H9 (cell line): ENCODE measurements around the gene GDF15. TPM values are rescaled to one million over a fixed set of nuclear protein-coding genes. Genes with fewer than 3 reads are reported as not detected.

Source experiments
- DNase-seq: peaks from one replicate; pipeline ENCODE4 v3.0.0-alpha.2; 2017
- H2AFZ ChIP-seq: one replicate; pipeline ENCODE4 v1.6.1; 2013; ENCODE audit warnings: mild to moderate bottlenecking, low read length, control low read depth, moderate library complexity
- H2AK5ac ChIP-seq: 2 replicates; pipeline ENCODE4 v1.6.1; 2013; ENCODE audit warnings: low read length, control low read depth, mixed read lengths; ENCODE audit not compliant: insufficient read length
- H2BK120ac ChIP-seq: one replicate; pipeline ENCODE4 v1.6.1; 2013; ENCODE audit warnings: low read depth, mild to moderate bottlenecking, low read length, control low read depth, inconsistent platforms; ENCODE audit not compliant: poor library complexity, severe bottlenecking
- H2BK12ac ChIP-seq: 2 replicates; pipeline ENCODE4 v1.6.1; 2013; ENCODE audit warnings: low read length, control low read depth, mixed read lengths, low read depth; ENCODE audit not compliant: insufficient read length
- H2BK15ac ChIP-seq: 2 replicates; pipeline ENCODE4 v1.6.1; 2013; ENCODE audit warnings: low read depth, low read length, control low read depth
- H2BK20ac ChIP-seq: one replicate; pipeline ENCODE4 v1.6.1; 2013; ENCODE audit warnings: low read depth, mild to moderate bottlenecking, low read length, control low read depth, inconsistent platforms; ENCODE audit not compliant: poor library complexity, severe bottlenecking
- H2BK5ac ChIP-seq: 2 replicates; pipeline ENCODE4 v1.6.1; 2013; ENCODE audit warnings: low read length, control low read depth, mixed read lengths; ENCODE audit not compliant: insufficient read length
- H3K14ac ChIP-seq: 2 replicates; pipeline ENCODE4 v1.6.1; 2013; ENCODE audit warnings: low read length, control low read depth; ENCODE audit not compliant: insufficient read depth
- H3K18ac ChIP-seq: 2 replicates; pipeline ENCODE4 v1.6.1; 2013; ENCODE audit warnings: low read depth, mild to moderate bottlenecking, mixed read lengths, low read length, control low read depth; ENCODE audit not compliant: insufficient read length
- H3K23ac ChIP-seq: 2 replicates; pipeline ENCODE4 v1.6.1; 2013; ENCODE audit warnings: low read length, control low read depth, mixed read lengths, low read depth; ENCODE audit not compliant: insufficient read length
- H3K23me2 ChIP-seq: 2 replicates; pipeline ENCODE4 v1.6.1; 2013; ENCODE audit warnings: low read depth, mild to moderate bottlenecking, mixed read lengths, low read length, control low read depth; ENCODE audit not compliant: insufficient read length, poor library complexity, severe bottlenecking
- H3K27ac ChIP-seq: 2 replicates; pipeline ENCODE4 v1.5.1; 2013; ENCODE audit warnings: low read length, control low read depth, mixed read lengths, low read depth; ENCODE audit not compliant: insufficient read length
- H3K27me3 ChIP-seq: 2 replicates; pipeline ENCODE4 v1.6.1; 2013; ENCODE audit warnings: low read length, control low read depth, inconsistent platforms; ENCODE audit not compliant: insufficient read depth
- H3K4ac ChIP-seq: 2 replicates; pipeline ENCODE4 v1.6.1; 2013; ENCODE audit warnings: low read depth, mild to moderate bottlenecking, control low read depth, inconsistent platforms, low read length, moderate library complexity
- H3K4me1 ChIP-seq: 2 replicates; pipeline ENCODE4 v1.6.1; 2013; ENCODE audit warnings: low read length, control low read depth, inconsistent platforms; ENCODE audit not compliant: insufficient read depth
- H3K4me2 ChIP-seq: 2 replicates; pipeline ENCODE4 v1.6.1; 2013; ENCODE audit warnings: low read length, control low read depth, mixed read lengths; ENCODE audit not compliant: insufficient read length, insufficient read depth
- H3K56ac ChIP-seq: 2 replicates; pipeline ENCODE4 v1.6.1; 2013; ENCODE audit warnings: low read depth, mild to moderate bottlenecking, mixed read lengths, low read length, control low read depth; ENCODE audit not compliant: insufficient read length
- H3K79me1 ChIP-seq: 2 replicates; pipeline ENCODE4 v1.6.1; 2013; ENCODE audit warnings: low read depth, mild to moderate bottlenecking, moderate library complexity, low read length, control low read depth, inconsistent platforms; ENCODE audit not compliant: insufficient read depth, poor library complexity, severe bottlenecking
- H3K79me2 ChIP-seq: 2 replicates; pipeline ENCODE4 v1.6.1; 2013; ENCODE audit warnings: low read length, control low read depth, inconsistent platforms; ENCODE audit not compliant: insufficient read depth
- H3K9ac ChIP-seq: 2 replicates; pipeline ENCODE4 v1.6.1; 2013; ENCODE audit warnings: low read length, control low read depth, mixed read lengths; ENCODE audit not compliant: insufficient read length; ENCODE audit errors: extremely low read depth
- H3K9me3 ChIP-seq: one replicate; pipeline ENCODE4 v1.6.1; 2013; ENCODE audit warnings: low read depth, low read length, inconsistent platforms; ENCODE audit not compliant: control insufficient read depth
- H3T11ph ChIP-seq: one replicate; pipeline ENCODE4 v1.6.1; 2013; ENCODE audit warnings: mild to moderate bottlenecking, low read length, control low read depth, inconsistent platforms
- H4K20me1 ChIP-seq: one replicate; pipeline ENCODE4 v1.6.1; 2013; ENCODE audit not compliant: control insufficient read depth, insufficient read length, insufficient read depth
- H4K5ac ChIP-seq: 2 replicates; pipeline ENCODE4 v1.6.1; 2013; ENCODE audit warnings: low read depth, mild to moderate bottlenecking, mixed read lengths, low read length, control low read depth; ENCODE audit not compliant: insufficient read length
- H4K8ac ChIP-seq: replicated peaks from 2 replicates; pipeline ENCODE4 v1.6.1; 2013; ENCODE audit warnings: low read length, control low read depth, mixed read lengths, low read depth; ENCODE audit not compliant: insufficient read length
- H4K91ac ChIP-seq: 2 replicates; pipeline ENCODE4 v1.6.1; 2013; ENCODE audit warnings: low read depth, mild to moderate bottlenecking, moderate library complexity, mixed read lengths, low read length, control low read depth; ENCODE audit not compliant: insufficient read length
- H3K27ac Mint-ChIP-seq, 3 experiments: 2 replicates in 2 of 3; 3 replicates in 1 of 3; pipeline ENCODE4 v1.8.0; 2020 to 2021; ENCODE audit warnings: mixed read lengths in 3 of 3, mild to moderate bottlenecking in 1 of 3, moderate library complexity in 1 of 3
- H3K27me3 Mint-ChIP-seq: 2 replicates; pipeline ENCODE4 v1.8.0; 2021; ENCODE audit warnings: low read depth, mild to moderate bottlenecking, moderate library complexity, mixed read lengths
- H3K36me3 Mint-ChIP-seq, 3 experiments: 2 replicates in 2 of 3; 3 replicates in 1 of 3; pipeline ENCODE4 v1.8.0; 2020 to 2021; ENCODE audit warnings: low read depth in 3 of 3, mixed read lengths in 3 of 3; ENCODE audit not compliant: insufficient read depth in 1 of 3
- H3K4me1 Mint-ChIP-seq, 2 experiments: 2 replicates each; pipeline ENCODE4 v1.8.0; 2020; ENCODE audit warnings: mixed read lengths in 2 of 2
- H3K4me3 Mint-ChIP-seq, 2 experiments: 2 replicates in 1 of 2; 3 replicates in 1 of 2; pipeline ENCODE4 v1.8.0; 2020 to 2021; ENCODE audit warnings: mild to moderate bottlenecking in 2 of 2, mixed read lengths in 2 of 2, moderate library complexity in 1 of 2
- H3K9me3 Mint-ChIP-seq, 2 experiments: 2 replicates in 1 of 2; 3 replicates in 1 of 2; pipeline ENCODE4 v1.8.0; 2020; ENCODE audit warnings: mild to moderate bottlenecking in 2 of 2, mixed read lengths in 2 of 2, moderate library complexity in 1 of 2
- WGBS: extraction: QIAGEN DNeasy Blood & Tissue Kit; methylation state at CpG from one replicate; pipeline ENCODE4 v1.1.7; 2013; ENCODE audit warnings: missing lambda C conversion rate, low lambda C conversion rate, mixed read lengths; ENCODE audit not compliant: insufficient read length; ENCODE audit errors: extremely low coverage; 5-methylcytosine and 5-hydroxymethylcytosine counted together
- long read RNA-seq: library from polyadenylated mRNA; unstranded; transcript quantifications from one replicate; pipeline ENCODE4 v2.0.0, GENCODE V29; 2020
- total RNA-seq: library from RNA; stranded (reverse); gene quantifications from 2 replicates; pipeline ENCODE4 v1.2.1, GENCODE V29; 2021
- TF ChIP-seq, protein P1 (sequence below): fragments of 200-600 bp; sonication (generic); conservative IDR thresholded peaks from 3 replicates; pipeline ENCODE4 v1.8.0; 2021; ENCODE audit warnings: antibody characterized with exemption, mild to moderate bottlenecking

GDF15 gene, protein sequence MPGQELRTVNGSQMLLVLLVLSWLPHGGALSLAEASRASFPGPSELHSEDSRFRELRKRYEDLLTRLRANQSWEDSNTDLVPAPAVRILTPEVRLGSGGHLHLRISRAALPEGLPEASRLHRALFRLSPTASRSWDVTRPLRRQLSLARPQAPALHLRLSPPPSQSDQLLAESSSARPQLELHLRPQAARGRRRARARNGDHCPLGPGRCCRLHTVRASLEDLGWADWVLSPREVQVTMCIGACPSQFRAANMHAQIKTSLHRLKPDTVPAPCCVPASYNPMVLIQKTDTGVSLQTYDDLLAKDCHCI
- total RNA-seq: 5.7 and 7.0 TPM in 2 replicates
- long read RNA-seq, transcript GDF15-201 (2 exons, 1,200 nt): major isoform, 9 of 9 reads
- long read RNA-seq, partial matches to known transcripts: 0 of 9 reads
- long read RNA-seq, other reads (novel, unspliced or antisense): 0 of 9 reads

DNA sequence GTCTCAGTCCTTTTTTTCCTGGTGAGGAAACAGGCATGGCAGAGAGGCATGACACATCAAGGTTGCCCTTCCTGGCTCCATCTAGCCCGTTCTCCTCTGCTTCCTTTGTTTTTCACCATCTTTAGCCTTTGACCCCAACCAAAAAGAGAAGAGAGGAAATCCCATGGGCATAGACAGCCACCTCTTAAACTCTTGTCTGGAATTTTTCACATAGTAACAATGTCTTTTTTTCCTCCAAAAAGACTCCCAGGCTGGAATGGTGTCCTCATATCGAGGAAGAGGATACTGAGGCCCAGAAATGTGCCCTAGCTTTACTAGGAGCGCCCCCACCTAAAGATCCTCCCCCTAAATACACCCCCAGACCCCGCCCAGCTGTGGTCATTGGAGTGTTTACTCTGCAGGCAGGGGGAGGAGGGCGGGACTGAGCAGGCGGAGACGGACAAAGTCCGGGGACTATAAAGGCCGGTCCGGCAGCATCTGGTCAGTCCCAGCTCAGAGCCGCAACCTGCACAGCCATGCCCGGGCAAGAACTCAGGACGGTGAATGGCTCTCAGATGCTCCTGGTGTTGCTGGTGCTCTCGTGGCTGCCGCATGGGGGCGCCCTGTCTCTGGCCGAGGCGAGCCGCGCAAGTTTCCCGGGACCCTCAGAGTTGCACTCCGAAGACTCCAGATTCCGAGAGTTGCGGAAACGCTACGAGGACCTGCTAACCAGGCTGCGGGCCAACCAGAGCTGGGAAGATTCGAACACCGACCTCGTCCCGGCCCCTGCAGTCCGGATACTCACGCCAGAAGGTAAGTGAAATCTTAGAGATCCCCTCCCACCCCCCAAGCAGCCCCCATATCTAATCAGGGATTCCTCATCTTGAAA lies at the start of gene GDF15:
GDF15 (plus strand) TSS at position 484 of the 868 bp plus-strand sequence; CDS start at position 516, 32 bp downstream.
- peaks cover 19 to 24% of the 10 kb centered on the region in 2 experiments for H3K4me1 Mint-ChIP-seq
- TF ChIP-seq, protein P1, sequence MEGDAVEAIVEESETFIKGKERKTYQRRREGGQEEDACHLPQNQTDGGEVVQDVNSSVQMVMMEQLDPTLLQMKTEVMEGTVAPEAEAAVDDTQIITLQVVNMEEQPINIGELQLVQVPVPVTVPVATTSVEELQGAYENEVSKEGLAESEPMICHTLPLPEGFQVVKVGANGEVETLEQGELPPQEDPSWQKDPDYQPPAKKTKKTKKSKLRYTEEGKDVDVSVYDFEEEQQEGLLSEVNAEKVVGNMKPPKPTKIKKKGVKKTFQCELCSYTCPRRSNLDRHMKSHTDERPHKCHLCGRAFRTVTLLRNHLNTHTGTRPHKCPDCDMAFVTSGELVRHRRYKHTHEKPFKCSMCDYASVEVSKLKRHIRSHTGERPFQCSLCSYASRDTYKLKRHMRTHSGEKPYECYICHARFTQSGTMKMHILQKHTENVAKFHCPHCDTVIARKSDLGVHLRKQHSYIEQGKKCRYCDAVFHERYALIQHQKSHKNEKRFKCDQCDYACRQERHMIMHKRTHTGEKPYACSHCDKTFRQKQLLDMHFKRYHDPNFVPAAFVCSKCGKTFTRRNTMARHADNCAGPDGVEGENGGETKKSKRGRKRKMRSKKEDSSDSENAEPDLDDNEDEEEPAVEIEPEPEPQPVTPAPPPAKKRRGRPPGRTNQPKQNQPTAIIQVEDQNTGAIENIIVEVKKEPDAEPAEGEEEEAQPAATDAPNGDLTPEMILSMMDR: peak; percentile 90
- peaks cover 0 to 5% (median 5%) of the 10 kb centered on the region in 3 experiments; a peak in 1 of 7 replicates for H3K36me3 Mint-ChIP-seq
- H3K9me3 Mint-ChIP-seq: no peaks in the 10 kb centered on the region
- Histone ChIP-seq H3K79me1 (no peaks in the 10 kb centered on the region), H3K9ac (no peak within 1 kb of the TSS), H3K27ac (no peak within 1 kb of the TSS), H3K27me3 (no peaks in the 10 kb centered on the region), H4K5ac (no peak within 1 kb of the TSS), H3K23me2 (no peaks in the 10 kb centered on the region), H3K23ac (no peak within 1 kb of the TSS), H2BK12ac (no peak within 1 kb of the TSS), H3K79me2 (no peaks in the 10 kb centered on the region), H3K56ac (no peak within 1 kb of the TSS), H4K20me1 (no peaks in the 10 kb centered on the region), H2AFZ (no peak within 1 kb of the TSS), H2BK120ac (no peak within 1 kb of the TSS), H3K4me1 (no peaks in the 10 kb centered on the region), H2BK5ac (no peak within 1 kb of the TSS), H3T11ph (no peak within 1 kb of the TSS), H3K9me3 (no peaks in the 10 kb centered on the region), H2AK5ac (no peak within 1 kb of the TSS), H3K18ac (no peak within 1 kb of the TSS), H3K4me2 (peak within 1 kb of the TSS; percentile 5), H3K14ac (no peak within 1 kb of the TSS), H2BK15ac (no peak within 1 kb of the TSS), H2BK20ac (no peak within 1 kb of the TSS), H4K91ac (no peak within 1 kb of the TSS), H4K8ac (no peak within 1 kb of the TSS), H3K4ac (no peak within 1 kb of the TSS)
- H3K27ac Mint-ChIP-seq: peak within 1 kb of the TSS in 2 of 3 experiments; percentile 79 to 84; a peak in 4 of 7 replicates
- DNase-seq: peak; percentile 94
- peaks cover 37% of the 10 kb centered on the region for H3K27me3 Mint-ChIP-seq
- H3K4me3 Mint-ChIP-seq: peak within 1 kb of the TSS in 1 of 2 experiments; percentile 65; a peak in 3 of 5 replicates
- no CpG with 5 or more reads among the region's 33 CpGs for WGBS
